Thyroid gland (tissue), 4 donors: Measurements from ENCODE around the gene GPSM3.

ENCODE experiments used
- CTCF ChIP-seq, 6 experiments: fragments of 200-600 bp in 3 of 6; fragments of 450-650 bp in 3 of 6; sonication (generic) in 3 of 6; IDR thresholded peaks; one replicate each; pipeline ENCODE4 v1.5.1; 2016 to 2019; ENCODE audit warnings: antibody characterized with exemption in 6 of 6, mild to moderate bottlenecking in 2 of 6, inconsistent platforms in 1 of 6, moderate library complexity in 1 of 6
- POLR2A ChIP-seq, 2 donors: fragments of 450-650 bp; IDR thresholded peaks; one replicate each; pipeline ENCODE4 v1.6.1; 2017; ENCODE audit warnings: antibody characterized with exemption in 2 of 2, mild to moderate bottlenecking in 2 of 2, moderate library complexity in 1 of 2

- TF ChIP-seq CTCF (IDR thresholded peaks at IDR 0.05), result no peak
- TF ChIP-seq POLR2A (IDR thresholded peaks at IDR 0.05), result no peak
Observed at GRCh38 chr6:32167154-32167760, 25.2 kb downstream of the GPSM3 start.
